Osteocyte (in vitro differentiated cells): Measurements from ENCODE around the gene TSPAN3. TPM values are rescaled to one million over a fixed set of nuclear protein-coding genes. Genes with fewer than 3 reads are reported as not detected.

ENCODE experiments used
- DNase-seq: peaks from one replicate; pipeline ENCODE4 v3.0.0; 2021; ENCODE audit warnings: mixed read lengths; ENCODE audit not compliant: unreplicated experiment; ENCODE audit errors: extremely low spot score
- H3K27ac Mint-ChIP-seq: one replicate; pipeline ENCODE4 v1.8.0; 2021; ENCODE audit warnings: mild to moderate bottlenecking, mixed read lengths; ENCODE audit not compliant: unreplicated experiment
- H3K27me3 Mint-ChIP-seq: one replicate; pipeline ENCODE4 v1.8.0; 2021; ENCODE audit warnings: mixed read lengths; ENCODE audit not compliant: unreplicated experiment
- H3K36me3 Mint-ChIP-seq: one replicate; pipeline ENCODE4 v1.8.0; 2021; ENCODE audit warnings: mixed read lengths; ENCODE audit not compliant: unreplicated experiment
- H3K4me1 Mint-ChIP-seq: one replicate; pipeline ENCODE4 v1.8.0; 2021; ENCODE audit warnings: mixed read lengths; ENCODE audit not compliant: unreplicated experiment
- H3K4me3 Mint-ChIP-seq: one replicate; pipeline ENCODE4 v1.8.0; 2021; ENCODE audit warnings: mild to moderate bottlenecking, moderate library complexity, mixed read lengths; ENCODE audit not compliant: unreplicated experiment
- H3K9me3 Mint-ChIP-seq: one replicate; pipeline ENCODE4 v1.8.0; 2021; ENCODE audit warnings: mixed read lengths; ENCODE audit not compliant: unreplicated experiment
- total RNA-seq: library from RNA; stranded (reverse); gene quantifications from 2 replicates; pipeline ENCODE4 v1.2.1, GENCODE V29; 2021
- TF ChIP-seq, protein P1 (sequence below): fragments of 200-600 bp; sonication (generic); IDR thresholded peaks from 2 replicates; pipeline ENCODE4 v1.5.0; 2021; ENCODE audit warnings: antibody characterized with exemption, mild to moderate bottlenecking, moderate library complexity

Gene TSPAN3
- total RNA-seq, 1 donor from 2014 or later = 296 TPM

DNA sequence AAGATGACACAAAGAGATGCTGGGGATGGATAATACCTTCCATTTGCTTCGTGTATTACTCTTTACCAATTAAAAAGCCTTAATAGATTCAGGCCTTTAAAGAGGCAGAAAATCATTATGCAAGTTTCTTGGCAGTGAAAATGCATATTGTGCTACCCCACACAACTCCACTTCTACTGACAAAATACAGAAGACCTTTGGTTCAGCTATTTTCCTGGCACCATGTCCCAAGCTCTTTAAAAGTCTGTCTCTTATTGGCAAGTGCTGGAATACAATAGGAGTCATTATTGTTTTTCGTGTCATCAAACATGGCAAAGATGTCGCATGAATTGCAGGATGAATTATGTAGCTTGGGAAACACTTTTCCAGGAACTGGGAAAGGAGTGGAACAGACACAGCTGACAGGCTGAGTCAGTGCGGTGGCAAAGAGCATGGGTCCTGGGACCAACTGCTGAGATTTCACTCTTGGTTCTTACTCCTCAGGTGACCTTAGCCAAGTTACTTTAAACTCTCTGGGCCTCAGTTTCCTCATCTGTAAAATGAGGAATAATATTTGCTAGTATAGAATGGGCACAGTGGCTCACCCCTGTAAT lies 5.5 kb upstream of the TSPAN3 start:
- H3K36me3 Mint-ChIP-seq = no peaks in the 10 kb centered on the region
- no peak for DNase-seq
- TF ChIP-seq, protein P1, sequence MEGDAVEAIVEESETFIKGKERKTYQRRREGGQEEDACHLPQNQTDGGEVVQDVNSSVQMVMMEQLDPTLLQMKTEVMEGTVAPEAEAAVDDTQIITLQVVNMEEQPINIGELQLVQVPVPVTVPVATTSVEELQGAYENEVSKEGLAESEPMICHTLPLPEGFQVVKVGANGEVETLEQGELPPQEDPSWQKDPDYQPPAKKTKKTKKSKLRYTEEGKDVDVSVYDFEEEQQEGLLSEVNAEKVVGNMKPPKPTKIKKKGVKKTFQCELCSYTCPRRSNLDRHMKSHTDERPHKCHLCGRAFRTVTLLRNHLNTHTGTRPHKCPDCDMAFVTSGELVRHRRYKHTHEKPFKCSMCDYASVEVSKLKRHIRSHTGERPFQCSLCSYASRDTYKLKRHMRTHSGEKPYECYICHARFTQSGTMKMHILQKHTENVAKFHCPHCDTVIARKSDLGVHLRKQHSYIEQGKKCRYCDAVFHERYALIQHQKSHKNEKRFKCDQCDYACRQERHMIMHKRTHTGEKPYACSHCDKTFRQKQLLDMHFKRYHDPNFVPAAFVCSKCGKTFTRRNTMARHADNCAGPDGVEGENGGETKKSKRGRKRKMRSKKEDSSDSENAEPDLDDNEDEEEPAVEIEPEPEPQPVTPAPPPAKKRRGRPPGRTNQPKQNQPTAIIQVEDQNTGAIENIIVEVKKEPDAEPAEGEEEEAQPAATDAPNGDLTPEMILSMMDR = no peak
- peaks cover 5% of the 10 kb centered on the region for H3K4me1 Mint-ChIP-seq
- no peaks in the 10 kb centered on the region for H3K9me3 Mint-ChIP-seq
- H3K27ac Mint-ChIP-seq = no peak overlapping the region
- H3K4me3 Mint-ChIP-seq = no peak overlapping the region
- H3K27me3 Mint-ChIP-seq = no peaks in the 10 kb centered on the region

DNA sequence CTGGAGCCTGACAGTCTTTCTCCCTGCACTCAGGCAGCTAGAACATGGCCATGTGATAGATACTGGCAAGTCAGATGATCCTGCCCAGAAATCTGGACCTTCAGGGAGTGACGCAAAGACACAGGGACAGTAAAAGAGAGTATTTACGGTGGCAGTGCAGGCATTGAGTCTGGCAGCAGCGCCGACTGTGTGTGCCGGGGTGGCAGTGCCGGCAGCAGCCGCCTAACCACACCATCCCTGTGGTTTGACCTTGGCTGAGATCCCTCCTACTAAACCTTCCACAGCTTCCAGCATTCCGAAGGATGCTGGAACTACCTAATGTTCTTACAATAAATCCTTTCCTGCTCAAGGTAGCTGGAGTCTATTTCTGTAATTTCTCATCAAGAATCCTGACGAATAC lies 4.6 kb upstream of the TSPAN3 start:
- Mint-ChIP-seq H3K27me3 (no peaks in the 10 kb centered on the region), H3K4me1 (peaks cover 4% of the 10 kb centered on the region), H3K9me3 (no peaks in the 10 kb centered on the region), H3K4me3 (no peak overlapping the region), H3K27ac (no peak overlapping the region), H3K36me3 (no peaks in the 10 kb centered on the region)
- TF ChIP-seq, protein P1 = no peak
- no peak for DNase-seq

DNA sequence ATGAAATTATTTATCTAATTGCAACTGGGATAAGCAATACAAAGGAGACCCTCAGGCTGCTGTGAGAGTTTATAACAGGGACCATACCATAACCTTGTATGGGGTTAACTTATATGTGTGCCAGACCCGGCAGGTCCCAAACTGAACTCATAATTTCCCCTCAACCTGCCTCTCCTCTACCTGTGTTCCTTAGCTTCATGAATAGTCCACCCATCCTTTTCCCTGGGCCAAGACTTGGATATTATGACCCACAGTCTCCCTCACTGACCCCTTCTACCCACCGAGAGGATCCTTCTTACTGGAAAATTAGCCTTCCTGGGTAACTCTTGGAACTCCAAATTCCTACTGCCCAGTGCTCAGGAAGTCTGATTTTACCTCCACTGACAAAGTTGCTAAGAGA lies 3.4 kb upstream of the TSPAN3 start:
- Mint-ChIP-seq H3K4me3 (no peak overlapping the region), H3K27ac (no peak overlapping the region), H3K36me3 (no peaks in the 10 kb centered on the region), H3K4me1 (peaks cover 10% of the 10 kb centered on the region), H3K27me3 (no peaks in the 10 kb centered on the region), H3K9me3 (no peaks in the 10 kb centered on the region)
- DNase-seq = no peak
- TF ChIP-seq, protein P1 = no peak

DNA sequence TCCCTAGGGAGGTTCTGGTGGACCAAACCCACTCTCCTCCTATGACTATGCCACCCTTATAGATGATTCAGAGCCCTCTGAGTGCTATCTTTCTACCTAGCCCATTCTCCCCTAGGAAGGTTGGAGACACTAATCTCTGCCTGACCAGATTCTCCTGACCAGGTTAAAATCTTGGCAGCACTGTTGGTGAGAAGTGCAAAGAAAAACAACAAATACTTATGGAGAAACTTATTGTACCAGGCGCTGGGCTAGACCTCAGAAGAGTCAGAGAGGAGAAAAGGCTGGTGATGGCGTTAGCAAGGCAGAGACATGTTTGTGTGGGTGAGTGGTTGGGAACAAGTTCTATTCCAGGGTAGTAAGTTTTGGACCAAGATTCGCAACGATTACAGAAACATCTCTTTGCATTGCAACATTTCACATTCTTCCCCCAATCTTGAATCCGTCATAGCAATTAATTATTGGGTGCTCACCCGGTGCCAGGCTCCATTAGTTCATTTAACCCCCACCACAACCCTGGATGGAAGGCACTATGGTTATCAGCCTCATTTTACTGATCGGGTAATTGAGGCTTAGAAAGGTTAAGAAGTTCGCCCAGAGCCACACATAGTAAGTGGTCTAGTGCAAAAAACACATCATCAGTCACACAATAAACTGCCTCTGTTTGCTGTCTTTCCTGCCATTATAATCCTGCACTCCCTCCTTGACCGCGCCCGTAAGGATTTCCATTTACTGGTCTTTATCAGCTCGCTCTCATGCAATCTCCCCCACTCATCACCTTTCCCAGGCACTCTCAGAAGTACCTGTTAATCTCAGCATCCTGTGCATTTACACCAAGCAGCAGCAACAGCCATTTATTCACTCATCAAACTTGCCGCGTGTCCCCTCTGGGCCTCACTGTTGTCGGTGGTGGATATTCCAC lies 655 bp upstream of the TSPAN3 start:
- no peak for DNase-seq
- no peak overlapping the region for H3K27ac Mint-ChIP-seq
- TF ChIP-seq, protein P1 = no peak
- H3K9me3 Mint-ChIP-seq = no peaks in the 10 kb centered on the region
- H3K4me3 Mint-ChIP-seq = peak overlapping the region; percentile 60
- H3K36me3 Mint-ChIP-seq = peaks cover 4% of the 10 kb centered on the region
- H3K4me1 Mint-ChIP-seq = peaks cover 33% of the 10 kb centered on the region
- H3K27me3 Mint-ChIP-seq = no peaks in the 10 kb centered on the region

DNA sequence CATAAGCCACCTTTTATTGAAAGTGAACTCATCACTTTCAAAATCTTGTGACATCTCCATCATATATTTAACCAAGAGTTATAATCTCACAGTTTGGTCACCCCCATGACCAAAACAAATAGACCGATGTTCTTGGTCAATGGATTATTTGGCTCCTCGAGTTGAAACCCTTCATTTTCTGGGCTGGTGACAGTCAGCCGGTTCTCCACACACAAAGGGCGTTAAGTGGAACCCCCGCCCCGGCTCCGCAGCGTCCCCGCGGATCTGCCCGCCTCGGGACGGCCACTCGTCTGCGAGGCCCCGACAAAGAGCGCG lies 772 bp downstream of the TSPAN3 start:
- peak overlapping the region; percentile 74 for H3K27ac Mint-ChIP-seq
- H3K9me3 Mint-ChIP-seq = no peaks in the 10 kb centered on the region
- no peak for DNase-seq
- H3K4me3 Mint-ChIP-seq = peak overlapping the region; percentile 86
- TF ChIP-seq, protein P1 = no peak
- H3K4me1 Mint-ChIP-seq = peaks cover 35% of the 10 kb centered on the region
- H3K36me3 Mint-ChIP-seq = peaks cover 4% of the 10 kb centered on the region
- no peaks in the 10 kb centered on the region for H3K27me3 Mint-ChIP-seq
